ENCODE data around the gene CSF1R.

The CSF1R gene

GRCh38 chr5:150069672-150070627, 16.4 kb downstream of the CSF1R start:
- no peak for DNase-seq

GRCh38 chr5:150068961-150069645, 17.3 kb downstream of the CSF1R start:
- no peak for DNase-seq

GRCh38 chr5:150068472-150068871, 17.9 kb downstream of the CSF1R start:
- DNase-seq = no peak

GRCh38 chr5:150068071-150068470, 18.3 kb downstream of the CSF1R start:
- no peak for DNase-seq

GRCh38 chr5:150067405-150067960, 18.9 kb downstream of the CSF1R start:
- DNase-seq = no peak

- peak; percentile 68 for DNase-seq
These were observed 19.4 kb downstream of the CSF1R start for GRCh38 chr5:150066901-150067396.

GRCh38 chr5:150066436-150066835, 19.9 kb downstream of the CSF1R start:
- no peak for DNase-seq

GRCh38 chr5:150065886-150066285, 20.5 kb downstream of the CSF1R start:
- DNase-seq = peak; percentile 82

GRCh38 chr5:150065346-150065745, 21.0 kb downstream of the CSF1R start:
- DNase-seq = peak; percentile 59

- DNase-seq = no peak
These were observed 21.6 kb downstream of the CSF1R start for GRCh38 chr5:150064681-150065220.

- DNase-seq = no peak
These were observed 22.7 kb downstream of the CSF1R start for GRCh38 chr5:150063638-150064037.

- no peak for DNase-seq
These were observed 24.0 kb downstream of the CSF1R start for GRCh38 chr5:150062216-150062922.

GRCh38 chr5:150061538-150061995, 24.8 kb downstream of the CSF1R start:
- no peak for DNase-seq

GRCh38 chr5:150060471-150060870, 25.9 kb downstream of the CSF1R start:
- DNase-seq = no peak

- DNase-seq = no peak
These were observed 26.7 kb downstream of the CSF1R start for GRCh38 chr5:150059623-150060022.

GRCh38 chr5:150058480-150059126, 27.8 kb downstream of the CSF1R start:
- DNase-seq = peak; percentile 92

- DNase-seq = no peak
These were observed 28.4 kb downstream of the CSF1R start for GRCh38 chr5:150057996-150058395.

GRCh38 chr5:150057511-150057910, 28.8 kb downstream of the CSF1R start:
- no peak for DNase-seq

GRCh38 chr5:150057052-150057451, 29.3 kb downstream of the CSF1R start:
- DNase-seq = no peak

GRCh38 chr5:150056075-150056443, 30.3 kb downstream of the CSF1R start:
- no peak for DNase-seq

- DNase-seq = no peak
These were observed 30.9 kb downstream of the CSF1R start for GRCh38 chr5:150055326-150056074.

Measured in fibroblast of skin of scalp (primary cell).